Vagina (tissue), 2 donors: ENCODE data around the gene RGL4.

Source experiments
- CTCF ChIP-seq, 3 experiments: fragments of 450-650 bp in 2 of 3; fragments of 200-600 bp in 1 of 3; sonication (generic) in 1 of 3; IDR thresholded peaks; one replicate each; pipeline ENCODE4 v1.5.1; 2017 to 2019; ENCODE audit warnings: antibody characterized with exemption in 3 of 3, mild to moderate bottlenecking in 2 of 3, moderate library complexity in 2 of 3
- POLR2A ChIP-seq, 2 donors: fragments of 450-650 bp; IDR thresholded peaks; one replicate each; pipeline ENCODE4 v1.6.1; 2017; ENCODE audit warnings: antibody characterized with exemption in 2 of 2, mild to moderate bottlenecking in 2 of 2, moderate library complexity in 2 of 2

DNA sequence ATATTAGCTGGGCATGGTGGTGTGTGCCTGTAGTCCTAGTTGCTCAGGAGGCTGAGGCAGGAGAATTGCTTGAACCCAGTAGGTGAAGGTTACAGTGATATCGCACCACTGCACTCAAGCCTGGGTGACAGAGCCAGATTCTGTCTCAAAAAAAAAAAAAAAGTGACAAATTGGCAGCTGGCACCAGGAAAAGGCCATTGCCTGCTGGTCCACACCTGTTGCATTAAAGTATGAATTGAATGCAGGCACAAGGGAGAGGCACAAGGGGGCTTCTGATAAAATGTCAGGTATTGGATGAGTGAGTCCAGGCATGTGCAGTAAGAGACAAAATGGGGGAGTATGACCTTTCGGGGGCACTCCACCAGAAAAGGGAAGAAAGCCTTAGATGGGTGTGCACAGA lies 31.9 kb downstream of the RGL4 start:
- TF ChIP-seq CTCF (IDR thresholded peaks at IDR 0.05) = no peak
- no peak for TF ChIP-seq POLR2A (IDR thresholded peaks at IDR 0.05)
